ENCODE data around the gene DSCAM.

The DSCAM gene

GRCh38 chr21:40803101-40803500, 43.9 kb downstream of the DSCAM start:
- no peaks in the 10 kb centered on the region for H3K79me2 ChIP-seq (ENCODE audit: insufficient read depth, low read length)
- H3F3A ChIP-seq (ENCODE audit: insufficient read depth) = no peaks in the 10 kb centered on the region
- H4K20me1 ChIP-seq (ENCODE audit: low read depth, low read length) = no peaks in the 10 kb centered on the region
- H3K36me3 ChIP-seq (ENCODE audit: low read length) = no peaks in the 10 kb centered on the region
- no peak overlapping the region for H3K27ac ChIP-seq (ENCODE audit: low read depth, low read length)
- no peak overlapping the region for H3K4me2 ChIP-seq (ENCODE audit: low read depth, low read length, poor library complexity, severe bottlenecking)
- no peak overlapping the region for H3K4me3 ChIP-seq (ENCODE audit: insufficient read depth, low read length, poor library complexity, severe bottlenecking)
- no peaks in the 10 kb centered on the region for H3K27me3 ChIP-seq (ENCODE audit: low read length)
- no peaks in the 10 kb centered on the region for H3K9me2 ChIP-seq (replicated peaks; ENCODE audit: insufficient read depth, low read length)
- H2AFZ ChIP-seq (ENCODE audit: low read depth, low read length, severe bottlenecking) = no peak overlapping the region
- no peak overlapping the region for H3K9ac ChIP-seq (ENCODE audit: low read length)
- 0 out of 2 replicates have a peak, but pooled peaks cover 13% of the 10 kb centered on the region for H3K9me3 ChIP-seq (ENCODE audit: insufficient read depth, low read length)
- no peak for TF ChIP-seq CTCF (IDR thresholded peaks at IDR 0.05; ENCODE audit: insufficient read depth, low read length, poor library complexity, severe bottlenecking)
- no peak for TF ChIP-seq EZH2phosphoT487 (conservative IDR thresholded peaks at IDR 0.05; ENCODE audit: low read length)

GRCh38 chr21:40800126-40800525, 46.8 kb downstream of the DSCAM start:
- H3K79me2 ChIP-seq (ENCODE audit: insufficient read depth, low read length) = no peaks in the 10 kb centered on the region
- no peak overlapping the region for H3K4me3 ChIP-seq (ENCODE audit: insufficient read depth, low read length, poor library complexity, severe bottlenecking)
- H2AFZ ChIP-seq (ENCODE audit: low read depth, low read length, severe bottlenecking) = no peak overlapping the region
- H3K9ac ChIP-seq (ENCODE audit: low read length) = no peak overlapping the region
- no peaks in the 10 kb centered on the region for H3K27me3 ChIP-seq (ENCODE audit: low read length)
- no peaks in the 10 kb centered on the region for H4K20me1 ChIP-seq (ENCODE audit: low read depth, low read length)
- H3F3A ChIP-seq (ENCODE audit: insufficient read depth) = no peaks in the 10 kb centered on the region
- H3K27ac ChIP-seq (ENCODE audit: low read depth, low read length) = no peak overlapping the region
- H3K36me3 ChIP-seq (ENCODE audit: low read length) = no peaks in the 10 kb centered on the region
- H3K4me2 ChIP-seq (ENCODE audit: low read depth, low read length, poor library complexity, severe bottlenecking) = no peak overlapping the region
- H3K9me2 ChIP-seq (replicated peaks; ENCODE audit: insufficient read depth, low read length) = no peaks in the 10 kb centered on the region
- H3K9me3 ChIP-seq (ENCODE audit: insufficient read depth, low read length) = 0 out of 2 replicates have a peak, but pooled peaks cover 14% of the 10 kb centered on the region
- TF ChIP-seq CTCF (IDR thresholded peaks at IDR 0.05; ENCODE audit: insufficient read depth, low read length, poor library complexity, severe bottlenecking) (no peak), EZH2phosphoT487 (conservative IDR thresholded peaks at IDR 0.05; ENCODE audit: low read length) (no peak)

- Histone ChIP-seq H4K20me1 (ENCODE audit: low read depth, low read length) (no peaks in the 10 kb centered on the region), H3K9ac (ENCODE audit: low read length) (no peak overlapping the region), H3K9me3 (ENCODE audit: insufficient read depth, low read length) (0 out of 2 replicates have a peak, but pooled peaks cover 14% of the 10 kb centered on the region), H3K4me2 (ENCODE audit: low read depth, low read length, poor library complexity, severe bottlenecking) (no peak overlapping the region), H2AFZ (ENCODE audit: low read depth, low read length, severe bottlenecking) (no peak overlapping the region), H3K79me2 (ENCODE audit: insufficient read depth, low read length) (no peaks in the 10 kb centered on the region), H3K27ac (ENCODE audit: low read depth, low read length) (no peak overlapping the region), H3K4me3 (ENCODE audit: insufficient read depth, low read length, poor library complexity, severe bottlenecking) (no peak overlapping the region), H3K36me3 (ENCODE audit: low read length) (no peaks in the 10 kb centered on the region), H3K27me3 (ENCODE audit: low read length) (no peaks in the 10 kb centered on the region), H3F3A (ENCODE audit: insufficient read depth) (no peaks in the 10 kb centered on the region), H3K9me2 (replicated peaks; ENCODE audit: insufficient read depth, low read length) (no peaks in the 10 kb centered on the region)
- TF ChIP-seq EZH2phosphoT487 (conservative IDR thresholded peaks at IDR 0.05; ENCODE audit: low read length) (no peak), CTCF (IDR thresholded peaks at IDR 0.05; ENCODE audit: insufficient read depth, low read length, poor library complexity, severe bottlenecking) (no peak)
Observed at GRCh38 chr21:40797891-40798290, 49.1 kb downstream of the DSCAM start.

Data from SU-DHL-6 (cell line).